SK-N-SH treated with all-trans-retinoic acid at 6 μM for 48 hours (cell line): Measurements from ENCODE around the gene RPS8.

Experiments
- ATAC-seq: fragments of 200-7000 bp; cut with Tn5 transposase; 3 replicates; pipeline ENCODE4 v1.9.1; 2020; ENCODE audit warnings: mild to moderate bottlenecking, moderate library complexity
- ARNTL ChIP-seq: fragments of 450-650 bp; formaldehyde crosslinking; IDR thresholded peaks from 2 replicates; pipeline ENCODE4 v1.5.0; 2020; ENCODE audit warnings: low read depth, mild to moderate bottlenecking, moderate library complexity, borderline replicate concordance
- CSDC2 ChIP-seq: fragments of 250-450 bp; sonication (Bioruptor Pico); IDR thresholded peaks from 2 replicates; pipeline ENCODE4 v1.5.0; 2020; ENCODE audit warnings: mild to moderate bottlenecking, moderate library complexity
- ESRRG ChIP-seq: fragments of 250-450 bp; sonication (Bioruptor Pico); IDR thresholded peaks from 2 replicates; pipeline ENCODE4 v1.6.1; 2021; ENCODE audit warnings: mild to moderate bottlenecking
- GLIS3 ChIP-seq: fragments of 250-450 bp; sonication (Bioruptor Pico); IDR thresholded peaks from 2 replicates; pipeline ENCODE4 v1.5.0; 2020; ENCODE audit warnings: mild to moderate bottlenecking, moderate library complexity
- PATZ1 ChIP-seq: fragments of 250-450 bp; sonication (Bioruptor Pico); IDR thresholded peaks from 2 replicates; pipeline ENCODE4 v1.8.0; 2020; ENCODE audit warnings: mild to moderate bottlenecking, moderate library complexity, borderline replicate concordance
- POU6F1 ChIP-seq: fragments of 250-450 bp; sonication (Bioruptor Pico); IDR thresholded peaks from 2 replicates; pipeline ENCODE4 v1.8.0; 2021; ENCODE audit warnings: low read depth, mild to moderate bottlenecking, moderate library complexity, borderline replicate concordance
- PPARA ChIP-seq: fragments of 250-450 bp; sonication (Bioruptor Pico); IDR thresholded peaks from 2 replicates; pipeline ENCODE4 v1.5.0; 2020; ENCODE audit warnings: mild to moderate bottlenecking, borderline replicate concordance
- SNAI2 ChIP-seq: fragments of 250-450 bp; sonication (Bioruptor Pico); IDR thresholded peaks from 2 replicates; pipeline ENCODE4 v1.5.0; 2020; ENCODE audit warnings: mild to moderate bottlenecking, moderate library complexity
- TCF4 ChIP-seq: fragments of 250-450 bp; sonication (Bioruptor Pico); IDR thresholded peaks from 2 replicates; pipeline ENCODE4 v1.8.0; 2021; ENCODE audit warnings: mild to moderate bottlenecking, moderate library complexity, borderline replicate concordance
- ZC3H10 ChIP-seq: fragments of 250-450 bp; sonication (Bioruptor Pico); IDR thresholded peaks from 2 replicates; pipeline ENCODE4 v1.5.1; 2021; ENCODE audit warnings: mild to moderate bottlenecking, moderate library complexity
- ZFP3 ChIP-seq: fragments of 250-450 bp; sonication (Bioruptor Pico); IDR thresholded peaks from 2 replicates; pipeline ENCODE4 v1.5.0; 2020; ENCODE audit warnings: mild to moderate bottlenecking, moderate library complexity
- ZFP30 ChIP-seq: fragments of 450-650 bp; formaldehyde crosslinking; IDR thresholded peaks from 2 replicates; pipeline ENCODE4 v1.5.0; 2022; ENCODE audit warnings: mild to moderate bottlenecking, moderate library complexity
- TF ChIP-seq, protein P1 (sequence below): fragments of 250-450 bp; sonication (Bioruptor Pico); IDR thresholded peaks from 2 replicates; pipeline ENCODE4 v1.5.0; 2020; ENCODE audit warnings: mild to moderate bottlenecking, moderate library complexity
- TF ChIP-seq, protein P2 (sequence below): fragments of 250-450 bp; sonication (Bioruptor Pico); IDR thresholded peaks from 2 replicates; pipeline ENCODE4 v1.5.1; 2021; ENCODE audit warnings: mild to moderate bottlenecking, moderate library complexity
- TF ChIP-seq, protein P3 (sequence below): fragments of 250-450 bp; sonication (Bioruptor Pico); IDR thresholded peaks from 2 replicates; pipeline ENCODE4 v1.5.1; 2020; ENCODE audit warnings: low read depth, mild to moderate bottlenecking, moderate library complexity

Gene RPS8

GRCh38 chr1:44788120-44788860, 12.9 kb downstream of the RPS8 start, which contains the start of gene BEST4:
Gene BEST4, minus strand, starts transcription at chr1:44788170. Its CDS starts 465 bp downstream, at chr1:44787705.
- TF ChIP-seq GLIS3 (CRISPR knock-in tag) (no peak), ESRRG (CRISPR knock-in tag) (no peak), CSDC2 (no peak), ZFP30 (CRISPR knock-in tag) (no peak), SNAI2 (CRISPR knock-in tag) (no peak), ZFP3 (CRISPR knock-in tag) (no peak)
- TF ChIP-seq, protein P1, sequence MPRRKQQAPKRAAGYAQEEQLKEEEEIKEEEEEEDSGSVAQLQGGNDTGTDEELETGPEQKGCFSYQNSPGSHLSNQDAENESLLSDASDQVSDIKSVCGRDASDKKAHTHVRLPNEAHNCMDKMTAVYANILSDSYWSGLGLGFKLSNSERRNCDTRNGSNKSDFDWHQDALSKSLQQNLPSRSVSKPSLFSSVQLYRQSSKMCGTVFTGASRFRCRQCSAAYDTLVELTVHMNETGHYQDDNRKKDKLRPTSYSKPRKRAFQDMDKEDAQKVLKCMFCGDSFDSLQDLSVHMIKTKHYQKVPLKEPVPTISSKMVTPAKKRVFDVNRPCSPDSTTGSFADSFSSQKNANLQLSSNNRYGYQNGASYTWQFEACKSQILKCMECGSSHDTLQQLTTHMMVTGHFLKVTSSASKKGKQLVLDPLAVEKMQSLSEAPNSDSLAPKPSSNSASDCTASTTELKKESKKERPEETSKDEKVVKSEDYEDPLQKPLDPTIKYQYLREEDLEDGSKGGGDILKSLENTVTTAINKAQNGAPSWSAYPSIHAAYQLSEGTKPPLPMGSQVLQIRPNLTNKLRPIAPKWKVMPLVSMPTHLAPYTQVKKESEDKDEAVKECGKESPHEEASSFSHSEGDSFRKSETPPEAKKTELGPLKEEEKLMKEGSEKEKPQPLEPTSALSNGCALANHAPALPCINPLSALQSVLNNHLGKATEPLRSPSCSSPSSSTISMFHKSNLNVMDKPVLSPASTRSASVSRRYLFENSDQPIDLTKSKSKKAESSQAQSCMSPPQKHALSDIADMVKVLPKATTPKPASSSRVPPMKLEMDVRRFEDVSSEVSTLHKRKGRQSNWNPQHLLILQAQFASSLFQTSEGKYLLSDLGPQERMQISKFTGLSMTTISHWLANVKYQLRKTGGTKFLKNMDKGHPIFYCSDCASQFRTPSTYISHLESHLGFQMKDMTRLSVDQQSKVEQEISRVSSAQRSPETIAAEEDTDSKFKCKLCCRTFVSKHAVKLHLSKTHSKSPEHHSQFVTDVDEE (CRISPR knock-in tag), result no peak
- TF ChIP-seq, protein P2, sequence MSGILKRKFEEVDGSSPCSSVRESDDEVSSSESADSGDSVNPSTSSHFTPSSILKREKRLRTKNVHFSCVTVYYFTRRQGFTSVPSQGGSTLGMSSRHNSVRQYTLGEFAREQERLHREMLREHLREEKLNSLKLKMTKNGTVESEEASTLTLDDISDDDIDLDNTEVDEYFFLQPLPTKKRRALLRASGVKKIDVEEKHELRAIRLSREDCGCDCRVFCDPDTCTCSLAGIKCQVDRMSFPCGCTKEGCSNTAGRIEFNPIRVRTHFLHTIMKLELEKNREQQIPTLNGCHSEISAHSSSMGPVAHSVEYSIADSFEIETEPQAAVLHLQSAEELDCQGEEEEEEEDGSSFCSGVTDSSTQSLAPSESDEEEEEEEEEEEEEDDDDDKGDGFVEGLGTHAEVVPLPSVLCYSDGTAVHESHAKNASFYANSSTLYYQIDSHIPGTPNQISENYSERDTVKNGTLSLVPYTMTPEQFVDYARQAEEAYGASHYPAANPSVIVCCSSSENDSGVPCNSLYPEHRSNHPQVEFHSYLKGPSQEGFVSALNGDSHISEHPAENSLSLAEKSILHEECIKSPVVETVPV (CRISPR knock-in tag), result no peak
- ATAC-seq, result no peak

DNA sequence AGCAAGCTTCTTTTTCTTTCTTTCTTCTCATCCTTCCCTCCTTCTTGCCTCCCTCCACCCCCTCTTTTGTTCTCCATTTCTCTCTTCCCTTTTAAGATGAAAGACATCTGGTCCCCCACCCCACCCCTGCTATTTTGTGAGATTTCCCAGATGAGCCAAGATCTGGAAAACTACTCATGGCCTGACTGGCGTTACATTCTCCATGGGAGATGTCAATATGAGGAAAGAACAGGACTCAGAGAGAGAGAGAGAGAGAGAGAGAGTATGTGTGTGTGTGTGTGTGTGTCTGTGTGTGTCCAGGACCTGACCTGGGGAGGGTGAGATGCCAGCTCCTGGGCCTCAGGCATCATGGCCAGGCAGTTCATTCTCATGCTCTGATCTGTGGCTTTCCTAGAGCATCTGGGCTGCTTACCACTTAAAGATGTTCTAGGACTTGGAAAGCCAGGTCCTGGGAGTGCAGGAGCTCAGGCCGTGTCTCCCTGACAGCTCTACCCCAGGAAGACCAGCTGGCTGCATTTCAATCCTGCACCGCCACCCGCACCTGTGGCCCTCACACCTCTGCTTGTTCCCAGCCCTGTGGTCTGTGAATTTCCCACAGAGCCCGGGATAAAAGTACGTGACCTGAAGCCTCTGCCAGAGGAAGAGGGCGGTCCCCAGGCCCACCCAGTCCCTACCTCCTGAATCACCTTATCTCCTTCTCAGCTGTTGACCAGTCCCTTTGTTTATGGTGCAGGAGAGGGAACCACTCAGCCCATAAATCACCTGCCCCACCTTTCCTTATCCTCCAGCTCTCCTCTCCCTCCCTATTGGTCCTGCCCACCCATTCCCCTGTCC, 15.8 kb downstream of the RPS8 start:
- ATAC-seq, result no peak
- TF ChIP-seq PPARA (no peak), TCF4 (CRISPR knock-in tag) (no peak), ZC3H10 (no peak), ARNTL (CRISPR knock-in tag) (no peak), POU6F1 (CRISPR knock-in tag) (no peak)
- TF ChIP-seq, protein P1 (CRISPR knock-in tag), result no peak
- TF ChIP-seq, all 23 proteins: peak for 0

DNA sequence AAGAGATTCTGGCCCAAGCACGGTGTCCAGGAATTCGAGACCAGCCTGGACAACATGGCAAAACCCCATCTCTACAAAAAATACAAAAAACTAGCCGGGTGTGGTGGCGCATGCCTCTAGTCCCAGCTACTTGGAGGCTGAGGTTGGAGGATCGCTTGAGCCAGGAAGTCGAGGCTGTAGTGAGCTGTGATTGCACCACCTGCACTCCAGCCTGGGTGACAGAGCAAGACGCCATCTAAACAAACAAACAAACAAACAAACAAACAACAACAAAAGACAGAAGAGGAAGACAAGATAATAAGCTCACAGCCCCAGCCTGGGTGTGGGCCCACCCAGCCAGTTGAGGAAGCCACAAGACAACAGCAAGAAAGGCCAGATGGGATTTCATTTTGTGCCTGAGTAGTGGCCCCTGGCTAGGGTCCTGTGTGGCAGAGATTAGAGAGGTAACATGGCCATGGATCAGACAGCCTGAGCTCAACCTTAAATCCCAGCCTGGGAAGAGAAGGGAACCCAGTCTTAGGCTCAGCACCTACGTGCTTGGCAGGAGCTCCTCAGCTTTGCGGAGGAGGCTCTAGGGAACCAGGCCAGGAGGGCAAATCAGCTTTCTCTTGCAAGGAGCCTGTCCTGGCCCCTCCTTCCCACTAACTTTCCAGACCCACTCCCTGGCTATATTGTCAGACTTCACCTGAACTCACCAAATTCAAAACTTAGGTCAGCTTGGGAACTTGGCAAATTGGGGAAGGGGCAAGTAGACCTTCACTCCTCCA, 17.6 kb downstream of the RPS8 start:
- no peak for ATAC-seq
- TF ChIP-seq, protein P3, sequence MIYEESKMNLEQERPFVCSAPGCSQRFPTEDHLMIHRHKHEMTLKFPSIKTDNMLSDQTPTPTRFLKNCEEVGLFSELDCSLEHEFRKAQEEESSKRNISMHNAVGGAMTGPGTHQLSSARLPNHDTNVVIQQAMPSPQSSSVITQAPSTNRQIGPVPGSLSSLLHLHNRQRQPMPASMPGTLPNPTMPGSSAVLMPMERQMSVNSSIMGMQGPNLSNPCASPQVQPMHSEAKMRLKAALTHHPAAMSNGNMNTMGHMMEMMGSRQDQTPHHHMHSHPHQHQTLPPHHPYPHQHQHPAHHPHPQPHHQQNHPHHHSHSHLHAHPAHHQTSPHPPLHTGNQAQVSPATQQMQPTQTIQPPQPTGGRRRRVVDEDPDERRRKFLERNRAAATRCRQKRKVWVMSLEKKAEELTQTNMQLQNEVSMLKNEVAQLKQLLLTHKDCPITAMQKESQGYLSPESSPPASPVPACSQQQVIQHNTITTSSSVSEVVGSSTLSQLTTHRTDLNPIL (CRISPR knock-in tag), result no peak
- TF ChIP-seq ESRRG (CRISPR knock-in tag), result no peak
- TF ChIP-seq GLIS3 (CRISPR knock-in tag), result no peak
- no peak for TF ChIP-seq ZFP3 (CRISPR knock-in tag)
- TF ChIP-seq, protein P1 (CRISPR knock-in tag), result no peak
- TF ChIP-seq SNAI2 (CRISPR knock-in tag), result no peak
- TF ChIP-seq POU6F1 (CRISPR knock-in tag), result no peak
- TF ChIP-seq PATZ1 (CRISPR knock-in tag), result no peak
